GM12878 (cell line): ENCODE data around the gene WNT5A. TPM values are rescaled to one million over a fixed set of nuclear protein-coding genes. Genes with fewer than 3 reads are reported as not detected.

Experiments used
- ATAC-seq: fragments of 200-7000 bp; cut with Tn5 transposase; 3 replicates; pipeline ENCODE4 v1.9.1; 2020; ENCODE audit warnings: mild to moderate bottlenecking, moderate library complexity
- BruUV-seq: library from RNA; stranded (reverse); fragments of 400-500 nt; replicated peaks from 2 replicates; lab custom pipeline; 2021; lab: Mats Ljungman, UMichigan
- CTCF ChIA-PET: fragments of 300-600 bp; sonication (Branson Sonifier 250); formaldehyde crosslinking; extraction: SDS; loops from one replicate; lab custom pipeline; 2021; ENCODE audit warnings: inconsistent platforms; lab: Yijun Ruan, JAX
- POLR2A ChIA-PET: fragments of 350-600 bp; formaldehyde crosslinking; extraction: SDS; loops from one replicate; lab custom pipeline; 2021; ENCODE audit warnings: inconsistent platforms; lab: Charles Lee
- RAD21 ChIA-PET: fragments of 300-600 bp; sonication (Branson Sonifier 250); formaldehyde crosslinking; loops from one replicate; lab custom pipeline; 2023; ENCODE audit warnings: antibody characterized with exemption; ENCODE audit not compliant: unreplicated experiment; lab: Charles Lee
- SMC1A ChIA-PET: fragments of 300-600 bp; sonication (Branson Sonifier 250); formaldehyde crosslinking; loops from one replicate; lab custom pipeline; 2023; ENCODE audit not compliant: unreplicated experiment, uncharacterized antibody; lab: Charles Lee
- DNase-seq: peaks from one replicate; pipeline ENCODE4 v3.0.0-alpha.2; 2011; ENCODE audit warnings: low read depth, low spot score
- FAIRE-seq: peaks from 3 replicates; lab custom pipeline; 2011; peaks lifted over from hg19 to GRCh38; lab: Jason Lieb, UNC
- H2AFZ ChIP-seq: 2 replicates; pipeline ENCODE4 v1.6.0; 2011; ENCODE audit warnings: low read depth, low read length, control low read depth; ENCODE audit not compliant: control insufficient read depth
- H3K27ac ChIP-seq: 2 replicates; pipeline ENCODE4 v1.5.1; 2011; ENCODE audit warnings: control low read depth; ENCODE audit not compliant: control insufficient read depth, insufficient read depth
- H3K27me3 ChIP-seq, 2 experiments: replicated peaks in 1 of 2; 2 replicates each; pipeline versions ENCODE4 v1.6.0 to v1.6.1; 2011; ENCODE audit warnings: low read length in 1 of 2; ENCODE audit not compliant: control insufficient read depth in 2 of 2, insufficient read depth in 2 of 2
- H3K36me3 ChIP-seq, 2 experiments: 2 replicates each; pipeline ENCODE4 v1.5.1; 2011; ENCODE audit warnings: low read length in 1 of 2; ENCODE audit not compliant: control insufficient read depth in 2 of 2, insufficient read depth in 2 of 2
- H3K4me1 ChIP-seq: 2 replicates; pipeline ENCODE4 v1.6.1; 2011; ENCODE audit warnings: mild to moderate bottlenecking, low read length, moderate library complexity, mixed read lengths; ENCODE audit not compliant: control insufficient read depth, insufficient read depth
- H3K4me2 ChIP-seq: 2 replicates; pipeline ENCODE4 v1.6.0; 2011; ENCODE audit warnings: control low read depth; ENCODE audit not compliant: control insufficient read depth, insufficient read depth
- H3K4me3 ChIP-seq: fragments of 200-600 bp; sonication (generic); 2 replicates; pipeline ENCODE4 v1.5.1; 2016
- H3K79me2 ChIP-seq: 2 replicates; pipeline ENCODE4 v1.6.0; 2011; ENCODE audit warnings: low read length; ENCODE audit not compliant: control insufficient read depth, insufficient read depth
- H3K9ac ChIP-seq: 2 replicates; pipeline ENCODE4 v1.8.0; 2011; ENCODE audit warnings: low read length, control low read depth, mixed read lengths; ENCODE audit not compliant: control insufficient read depth, insufficient read depth
- H3K9me3 ChIP-seq: replicated peaks from 3 replicates; pipeline ENCODE4 v1.5.1; 2011; ENCODE audit warnings: mild to moderate bottlenecking, low read length; ENCODE audit not compliant: control insufficient read depth, insufficient read depth
- H4K20me1 ChIP-seq: 2 replicates; pipeline ENCODE4 v1.6.0; 2011; ENCODE audit not compliant: control insufficient read depth, insufficient read depth
- BCL3 ChIP-seq: IDR thresholded peaks from 2 replicates; pipeline ENCODE4 v1.6.1; 2011; ENCODE audit warnings: borderline replicate concordance, low read depth, mild to moderate bottlenecking, moderate library complexity, low read length; ENCODE audit not compliant: insufficient read depth, poor library complexity, severe bottlenecking
- EED ChIP-seq: sonication (generic); IDR thresholded peaks from 2 replicates; pipeline ENCODE4 v1.6.1; 2016; ENCODE audit warnings: antibody characterized with exemption, low read depth
- FOS ChIP-seq: IDR thresholded peaks from 3 replicates; pipeline ENCODE4 v1.6.1; 2011; ENCODE audit warnings: borderline replicate concordance; ENCODE audit not compliant: insufficient read length; ENCODE audit errors: extremely low read depth
- FOXK2 ChIP-seq: fragments of 450-650 bp; IDR thresholded peaks from 2 replicates; pipeline ENCODE4 v1.6.1; 2017; ENCODE audit warnings: mild to moderate bottlenecking, moderate library complexity
- MEF2A ChIP-seq: IDR thresholded peaks from 2 replicates; pipeline ENCODE4 v1.6.1; 2011; ENCODE audit warnings: low read depth, mild to moderate bottlenecking, low read length, moderate library complexity; ENCODE audit not compliant: insufficient read depth
- RBBP5 ChIP-seq: fragments of 200-600 bp; sonication (generic); conservative IDR thresholded peaks from 2 replicates; pipeline ENCODE4 v1.6.1; 2016
- SIN3A ChIP-seq: IDR thresholded peaks from 2 replicates; pipeline ENCODE4 v1.6.1; 2012; ENCODE audit warnings: low read depth, low read length, improper control_type of control experiment
- SUPT20H ChIP-seq: IDR thresholded peaks from 2 replicates; pipeline ENCODE4 v1.6.1; 2011; ENCODE audit warnings: low read depth, mild to moderate bottlenecking, low read length, moderate library complexity, borderline replicate concordance; ENCODE audit not compliant: control insufficient read depth
- TCF3 ChIP-seq: IDR thresholded peaks from 2 replicates; pipeline ENCODE4 v1.6.1; 2012; ENCODE audit warnings: low read depth, mild to moderate bottlenecking, low read length, borderline replicate concordance; ENCODE audit not compliant: insufficient read depth
- USF2 ChIP-seq: IDR thresholded peaks from 2 replicates; pipeline ENCODE4 v1.6.1; 2011; ENCODE audit warnings: low read depth, low read length, improper control_type of control experiment, borderline replicate concordance
- in situ Hi-C: fragments of 300-500 bp; cut with MboI; formaldehyde crosslinking; loops from 9 replicates; pipeline ENCODE4 v1.14.3; 2018; ENCODE audit warnings: mixed read lengths
- intact Hi-C: fragments of 100-400 bp; cut with micrococcal nuclease; formaldehyde crosslinking; loops from one replicate; pipeline ENCODE4 v1.14.2; 2022; ENCODE audit not compliant: unreplicated experiment
- polyA plus RNA-seq, 11 experiments: library from polyadenylated mRNA; depleted of rRNA in 4 of 11; unstranded in 6 of 11; stranded (reverse) in 5 of 11; fragments of >200 nt; fragmentation: Nextera tagmentation in 4 of 11; fragmentation: Illumina TruSeq in 1 of 11; extraction: Ambion mirVana in 4 of 11; extraction: Trizol in 1 of 11; gene quantifications; 1 replicate in 1 of 11; 2 replicates in 10 of 11; pipeline versions ENCODE4 v1.2.1 to v1.2.3, GENCODE V29; 2011 to 2016; ENCODE audit warnings: inconsistent platforms in 2 of 11, missing spikeins in 2 of 11, low read depth in 1 of 11
- total RNA-seq, 4 experiments: library from RNA; depleted of rRNA in 3 of 4; stranded (reverse); fragments of >200 nt in 3 of 4; fragmentation: Illumina TruSeq in 1 of 4; extraction: Trizol in 1 of 4; gene quantifications; 2 replicates each; pipeline versions ENCODE4 v1.2.1 to v1.2.3, GENCODE V29; 2013 to 2021

Gene WNT5A
- total and polyA plus RNA-seq, 10 of the 15 experiments (the other 5 are each of a cell fraction or from before 2014, with no cell fraction given), result 0.06 to 2.8 (median 0.39) TPM

- in situ Hi-C loops, result no loop called here
- ATAC-seq (no peak), DNase-seq (no peak), FAIRE-seq (no peak)
- no peaks in the 10 kb centered on the region for H3K4me1 ChIP-seq
- ChIA-PET SMC1A (interaction anchor here (0.9 kb wide), 1 partner anchor 284 kb away, joined by 4 read pairs; no protein-coding TSS in a partner anchor), POLR2A (no interaction called here), RAD21 (interaction anchor here (1.5 kb wide), 1 partner anchor 815 kb away, joined by 4 read pairs; no protein-coding TSS in a partner anchor), CTCF (interaction anchor here (0.7 to 2.8 kb wide), 3 partner anchors 9 to 466 kb away, joined by 3 to 11 read pairs (median 3); no protein-coding TSS in a partner anchor)
- no peaks in the 10 kb centered on the region for H4K20me1 ChIP-seq
- H3K27ac ChIP-seq, result no peak overlapping the region
- no TSS peak for BruUV-seq
- no peak overlapping the region for H3K9ac ChIP-seq
- H3K27me3 ChIP-seq, result no peaks in the 10 kb centered on the region; a peak in 1 of 4 replicates
- no peak for TF ChIP-seq EED
- no peak for TF ChIP-seq USF2
- no peak for TF ChIP-seq TCF3
- no peak for TF ChIP-seq SIN3A
- no peak for TF ChIP-seq FOS
- TF ChIP-seq FOXK2, result no peak
- TF ChIP-seq SUPT20H, result no peak
- no peak for TF ChIP-seq MEF2A
- TF ChIP-seq BCL3, result no peak
- TF ChIP-seq RBBP5, result no peak
- TF ChIP-seq, all 136 proteins: peak for 0
- Histone ChIP-seq H3K9me3 (no peaks in the 10 kb centered on the region), H3K36me3 (no peaks in the 10 kb centered on the region), H2AFZ (no peak overlapping the region), H3K4me3 (no peak overlapping the region), H3K79me2 (no peaks in the 10 kb centered on the region), H3K4me2 (no peak overlapping the region)
- intact Hi-C loops, result loop anchor here (10.0 kb wide), 2 partner anchors 582 to 608 kb away; no protein-coding TSS in a partner anchor
These were observed 50.5 kb downstream of the WNT5A start for GRCh38 chr3:55436644-55437043.
